GM21423 (cell line): ENCODE results near the gene LAMA3.

Experiments
- ATAC-seq: cut with Tn5 transposase; IDR thresholded peaks from one replicate; pipeline ENCODE4 v1.9.1; 2021; ENCODE audit warnings: mild to moderate bottlenecking, moderate library complexity; ENCODE audit not compliant: unreplicated experiment

The LAMA3 gene

GRCh38 chr18:23966909-23967308 lies 277.7 kb downstream of the LAMA3 start:
- no peak for ATAC-seq

- ATAC-seq = peak; percentile 54
Measured at GRCh38 chr18:23967321-23968089, 278.3 kb downstream of the LAMA3 start.

GRCh38 chr18:23968638-23969604 lies 279.7 kb downstream of the LAMA3 start:
- no peak for ATAC-seq

GRCh38 chr18:23969664-23970063 lies 280.4 kb downstream of the LAMA3 start:
- no peak for ATAC-seq

- ATAC-seq = no peak
Measured at GRCh38 chr18:23970161-23971096, 281.2 kb downstream of the LAMA3 start.

- no peak for ATAC-seq
Measured at GRCh38 chr18:23971097-23971440, 281.8 kb downstream of the LAMA3 start.

- no peak for ATAC-seq
Measured at GRCh38 chr18:23971666-23972230, 282.5 kb downstream of the LAMA3 start.

- no peak for ATAC-seq
Measured at GRCh38 chr18:23972453-23972852, 283.2 kb downstream of the LAMA3 start.

- ATAC-seq = no peak
Measured at GRCh38 chr18:23977103-23977502, 287.9 kb downstream of the LAMA3 start.

- no peak for ATAC-seq
Measured at GRCh38 chr18:23977719-23978483, 288.6 kb downstream of the LAMA3 start.

- ATAC-seq = peak; percentile 83
Measured at GRCh38 chr18:23981369-23981980, 292.2 kb downstream of the LAMA3 start.

- ATAC-seq = no peak
Measured at GRCh38 chr18:23982155-23983079, 293.2 kb downstream of the LAMA3 start.

GRCh38 chr18:23983112-23983511 lies 293.9 kb downstream of the LAMA3 start:
- ATAC-seq = no peak

GRCh38 chr18:23986600-23987359 lies 297.5 kb downstream of the LAMA3 start:
- peak; percentile 51 for ATAC-seq

- ATAC-seq = no peak
Measured at GRCh38 chr18:23990474-23991410, 301.5 kb downstream of the LAMA3 start.
